Ishikawa (cell line): ENCODE data around the gene ANTXR1.
A peak's percentile ranks its signal among the peaks of the same experiment; 100 is the strongest.

Experiments
- CEBPB ChIP-seq: IDR thresholded peaks from 2 replicates; pipeline ENCODE4 v1.6.1; 2012
- CREB1 ChIP-seq: IDR thresholded peaks from 2 replicates; pipeline ENCODE4 v1.6.1; 2012; ENCODE audit warnings: low read depth
- EGR1 ChIP-seq: IDR thresholded peaks from 2 replicates; pipeline ENCODE4 v1.6.1; 2012
- EP300 ChIP-seq: IDR thresholded peaks from 2 replicates; pipeline ENCODE4 v1.6.1; 2012; ENCODE audit warnings: borderline replicate concordance
- FOXM1 ChIP-seq: IDR thresholded peaks from 2 replicates; pipeline ENCODE4 v1.6.1; 2012; ENCODE audit warnings: low read depth, borderline replicate concordance
- MAX ChIP-seq: IDR thresholded peaks from 2 replicates; pipeline ENCODE4 v1.6.1; 2012
- NFIC ChIP-seq: IDR thresholded peaks from 2 replicates; pipeline ENCODE4 v1.6.1; 2012
- RAD21 ChIP-seq: IDR thresholded peaks from 2 replicates; pipeline ENCODE4 v1.6.1; 2012; ENCODE audit warnings: low read depth
- REST ChIP-seq: IDR thresholded peaks from 2 replicates; pipeline ENCODE4 v1.6.1; 2012; ENCODE audit warnings: low read depth, mild to moderate bottlenecking
- TAF1 ChIP-seq: IDR thresholded peaks from 2 replicates; pipeline ENCODE4 v1.6.1; 2012; ENCODE audit warnings: low read depth, mild to moderate bottlenecking
- TCF12 ChIP-seq: IDR thresholded peaks from 2 replicates; pipeline ENCODE4 v1.6.1; 2012; ENCODE audit warnings: low read depth
- TEAD4 ChIP-seq: IDR thresholded peaks from 2 replicates; pipeline ENCODE4 v1.6.1; 2012
- USF1 ChIP-seq: IDR thresholded peaks from 2 replicates; pipeline ENCODE4 v1.6.1; 2012
- YY1 ChIP-seq: IDR thresholded peaks from 2 replicates; pipeline ENCODE4 v1.6.1; 2012; ENCODE audit warnings: low read depth
- ZBTB7A ChIP-seq: IDR thresholded peaks from 2 replicates; pipeline ENCODE4 v1.6.1; 2012; ENCODE audit warnings: low read depth

ANTXR1 gene

GRCh38 chr2:69156624-69157023 lies 143.6 kb downstream of the ANTXR1 start:
- TF ChIP-seq CREB1 (no peak), FOXM1 (no peak), ZBTB7A (no peak), NFIC (no peak), YY1 (no peak), USF1 (no peak), TAF1 (no peak), TEAD4 (no peak), MAX (no peak), REST (no peak), TCF12 (no peak), EGR1 (no peak), RAD21 (no peak), EP300 (no peak), CEBPB (no peak)

- TF ChIP-seq USF1, result no peak
- no peak for TF ChIP-seq EP300
- TF ChIP-seq EGR1, result no peak
- no peak for TF ChIP-seq CEBPB
- TF ChIP-seq TCF12, result no peak
- TF ChIP-seq REST, result no peak
- no peak for TF ChIP-seq FOXM1
Observed at GRCh38 chr2:69157441-69157840, 144.5 kb downstream of the ANTXR1 start.

- TF ChIP-seq FOXM1 (no peak), RAD21 (peak; percentile 45)
Observed at GRCh38 chr2:69159986-69160385, 147.0 kb downstream of the ANTXR1 start.

- TF ChIP-seq ZBTB7A, result no peak
- TF ChIP-seq REST, result no peak
- TF ChIP-seq USF1, result no peak
- no peak for TF ChIP-seq FOXM1
- no peak for TF ChIP-seq TCF12
- TF ChIP-seq EGR1, result no peak
- no peak for TF ChIP-seq MAX
- TF ChIP-seq EP300, result no peak
- no peak for TF ChIP-seq TEAD4
- TF ChIP-seq CEBPB, result no peak
- no peak for TF ChIP-seq YY1
- TF ChIP-seq NFIC, result no peak
- TF ChIP-seq RAD21, result no peak
- TF ChIP-seq CREB1, result no peak
- TF ChIP-seq TAF1, result no peak
Observed at GRCh38 chr2:69162057-69162456, 149.1 kb downstream of the ANTXR1 start.

- no peak for TF ChIP-seq CREB1
- no peak for TF ChIP-seq MAX
- 0 out of 2 replicates have a peak, but pooled peaks have one; percentile 22 for TF ChIP-seq TEAD4
- no peak for TF ChIP-seq REST
- no peak for TF ChIP-seq TAF1
- no peak for TF ChIP-seq EP300
- TF ChIP-seq CEBPB, result no peak
- TF ChIP-seq FOXM1, result no peak
Observed at GRCh38 chr2:69163109-69163508, 150.1 kb downstream of the ANTXR1 start.
